ENCODE measurements around the gene ZFC3H1. TPM values are rescaled to one million over a fixed set of nuclear protein-coding genes. Genes with fewer than 3 reads are reported as not detected.

Gene ZFC3H1
- total and polyA plus RNA-seq, 2 of the 8 experiments (the other 6 are each of a cell fraction or from before 2014, with no cell fraction given), result 20.0 to 32.4 TPM

DNA sequence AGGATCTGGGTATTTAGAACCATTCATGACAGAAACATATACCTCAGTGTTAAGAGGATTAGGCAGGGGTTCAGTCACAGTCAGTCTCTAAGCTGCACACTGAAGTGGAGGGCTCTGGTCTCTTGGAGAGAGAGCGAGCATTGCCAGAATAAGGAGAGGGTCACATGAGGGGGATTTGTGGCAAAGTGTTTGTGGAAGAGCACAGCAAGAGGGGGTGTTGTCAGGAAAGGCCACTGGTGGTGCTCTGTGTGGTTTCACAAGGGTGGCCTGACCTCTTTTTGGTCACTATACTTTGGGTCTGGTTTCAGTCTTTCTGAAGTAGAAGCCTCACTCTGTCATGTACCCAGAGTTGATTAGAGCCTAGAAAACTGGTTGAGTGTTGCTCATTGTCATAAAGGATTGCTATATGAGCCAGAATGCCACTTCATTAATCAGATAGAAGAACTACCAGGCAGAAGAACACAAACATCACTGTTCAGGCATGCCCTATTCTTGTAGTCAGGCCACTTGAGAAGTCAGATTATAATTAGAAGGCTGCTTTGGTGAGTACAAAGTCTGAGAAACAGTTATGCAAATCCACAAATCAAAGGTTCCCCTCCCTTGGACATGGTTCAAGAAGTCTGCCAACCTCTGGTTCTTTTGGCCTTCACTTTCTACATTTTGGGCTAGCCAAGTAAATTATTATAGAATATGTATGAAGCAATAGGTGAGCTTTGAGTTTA, 30.6 kb upstream of the ZFC3H1 start:
- H3K4me2 ChIP-seq (ENCODE audit: insufficient read depth in 1 of 2, low read depth in 2 of 2, low read length in 2 of 2), result no peak overlapping the region
- no peak for FAIRE-seq
- no peak overlapping the region for H2AFZ ChIP-seq (ENCODE audit: low read length)
- no peak overlapping the region for H3K56ac ChIP-seq (replicated peaks; ENCODE audit: insufficient read length, low read depth, low read length)
- H3K79me1 ChIP-seq (ENCODE audit: low read depth, low read length), result no peaks in the 10 kb centered on the region
- H3K14ac ChIP-seq (ENCODE audit: insufficient read length), result no peak overlapping the region
- POLR2A ChIA-PET (ENCODE audit: partially characterized antibody), result interaction anchor here (2.7 kb wide), 1 partner anchor 8 kb away, joined by 8 read pairs; the partner anchor contains the start of gene TMEM19
- no peak overlapping the region for H3K4ac ChIP-seq (replicated peaks; ENCODE audit: insufficient read length, low read depth, low read length)
- no peak overlapping the region for H2BK12ac ChIP-seq (ENCODE audit: low read depth, low read length)
- no peak overlapping the region for H4K8ac ChIP-seq (ENCODE audit: extremely low read depth, insufficient read depth, low read length)
- H3K18ac ChIP-seq (ENCODE audit: extremely low read depth, low read length), result no peak overlapping the region
- H4K5ac ChIP-seq (ENCODE audit: insufficient read length, low read depth, low read length), result no peak overlapping the region
- no peak overlapping the region for H2BK20ac ChIP-seq (ENCODE audit: low read length)
- H3K9me3 ChIP-seq (ENCODE audit: insufficient read depth in 2 of 2, low read depth in 1 of 2, low read length in 1 of 2), result no peaks in the 10 kb centered on the region
- H2AK5ac ChIP-seq (ENCODE audit: low read depth, low read length), result no peak overlapping the region
- WGBS, 2 experiments (ENCODE audit: extremely low coverage in 1 of 2, insufficient coverage in 1 of 2, insufficient read length in 1 of 2, insufficient replicate concordance in 2 of 2, low coverage in 1 of 2, low lambda C conversion rate in 2 of 2, missing lambda C conversion rate in 1 of 2), result 100% methylated on average over 1 of the region's 1 CpG; no CpG with 5 or more reads in 1 of the 2 experiments
- TF ChIP-seq, protein P1, sequence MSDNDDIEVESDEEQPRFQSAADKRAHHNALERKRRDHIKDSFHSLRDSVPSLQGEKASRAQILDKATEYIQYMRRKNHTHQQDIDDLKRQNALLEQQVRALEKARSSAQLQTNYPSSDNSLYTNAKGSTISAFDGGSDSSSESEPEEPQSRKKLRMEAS (IDR thresholded peaks at IDR 0.05), result no peak
- TF ChIP-seq EP300 (IDR thresholded peaks at IDR 0.05; ENCODE audit: borderline replicate concordance in 1 of 2, low read depth in 2 of 2, low read length in 2 of 2) (no peak), EZH2 (IDR thresholded peaks at IDR 0.05; ENCODE audit: low read depth, low read length, severe bottlenecking) (no peak), JUN (IDR thresholded peaks at IDR 0.05; ENCODE audit: low read depth, low read length) (no peak), POLR2A (IDR thresholded peaks at IDR 0.05; ENCODE audit: control extremely low read depth in 1 of 2, low read depth in 2 of 2, low read length in 2 of 2) (no peak), SIRT6 (IDR thresholded peaks at IDR 0.05; ENCODE audit: low read length) (no peak), POLR2AphosphoS5 (IDR thresholded peaks at IDR 0.05; ENCODE audit: low read depth, low read length) (no peak), SP2 (IDR thresholded peaks at IDR 0.05; ENCODE audit: low read length) (no peak)
- TF ChIP-seq, protein P2, sequence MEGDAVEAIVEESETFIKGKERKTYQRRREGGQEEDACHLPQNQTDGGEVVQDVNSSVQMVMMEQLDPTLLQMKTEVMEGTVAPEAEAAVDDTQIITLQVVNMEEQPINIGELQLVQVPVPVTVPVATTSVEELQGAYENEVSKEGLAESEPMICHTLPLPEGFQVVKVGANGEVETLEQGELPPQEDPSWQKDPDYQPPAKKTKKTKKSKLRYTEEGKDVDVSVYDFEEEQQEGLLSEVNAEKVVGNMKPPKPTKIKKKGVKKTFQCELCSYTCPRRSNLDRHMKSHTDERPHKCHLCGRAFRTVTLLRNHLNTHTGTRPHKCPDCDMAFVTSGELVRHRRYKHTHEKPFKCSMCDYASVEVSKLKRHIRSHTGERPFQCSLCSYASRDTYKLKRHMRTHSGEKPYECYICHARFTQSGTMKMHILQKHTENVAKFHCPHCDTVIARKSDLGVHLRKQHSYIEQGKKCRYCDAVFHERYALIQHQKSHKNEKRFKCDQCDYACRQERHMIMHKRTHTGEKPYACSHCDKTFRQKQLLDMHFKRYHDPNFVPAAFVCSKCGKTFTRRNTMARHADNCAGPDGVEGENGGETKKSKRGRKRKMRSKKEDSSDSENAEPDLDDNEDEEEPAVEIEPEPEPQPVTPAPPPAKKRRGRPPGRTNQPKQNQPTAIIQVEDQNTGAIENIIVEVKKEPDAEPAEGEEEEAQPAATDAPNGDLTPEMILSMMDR (IDR thresholded peaks at IDR 0.05; ENCODE audit: control extremely low read depth in 1 of 3, insufficient read depth in 1 of 3, low read depth in 1 of 3, low read length in 3 of 3), result no peak
- H3K36me3 ChIP-seq (ENCODE audit: control insufficient read depth in 2 of 4, insufficient read depth in 4 of 4, low read length in 3 of 4), result peaks cover 0 to 9% (median 3%) of the 10 kb centered on the region in 4 experiments; a peak in 2 of 8 replicates
- H4K91ac ChIP-seq (replicated peaks; ENCODE audit: insufficient read length, low read length), result no peak overlapping the region
- no peaks in the 10 kb centered on the region for H3K4me1 ChIP-seq (replicated peaks in 1 of 4; ENCODE audit: control insufficient read depth in 3 of 4, insufficient read depth in 4 of 4, low read length in 3 of 4)
- H3K27ac ChIP-seq (ENCODE audit: low read depth, low read length), result no peak overlapping the region
- DNase-seq (ENCODE audit: low read depth in 1 of 2, low spot score in 2 of 2), result no peak
- no peak overlapping the region for H3K4me3 ChIP-seq (ENCODE audit: extremely low read depth in 1 of 4, insufficient read depth in 2 of 4, low read depth in 3 of 4, low read length in 4 of 4)
- no peak overlapping the region for H2BK120ac ChIP-seq (replicated peaks; ENCODE audit: low read depth, low read length)
- no peak overlapping the region for H2BK5ac ChIP-seq (ENCODE audit: low read depth, low read length)
- H3K23ac ChIP-seq (ENCODE audit: insufficient read length), result no peak overlapping the region
- CTCF ChIA-PET (ENCODE audit: partially characterized antibody), result interaction anchor here (1.3 kb wide), 1 partner anchor 16 kb away, joined by 3 read pairs; no protein-coding TSS in a partner anchor
- H3K79me2 ChIP-seq (ENCODE audit: control insufficient read depth in 1 of 2, insufficient read depth in 2 of 2, low read length in 2 of 2), result no peaks in the 10 kb centered on the region
- H2BK15ac ChIP-seq (ENCODE audit: low read length), result no peak overlapping the region
- no peaks in the 10 kb centered on the region for H3K23me2 ChIP-seq (ENCODE audit: low read depth, low read length)
- peaks cover 0 to 2% of the 10 kb centered on the region in 2 experiments for H4K20me1 ChIP-seq (replicated peaks in 1 of 2; ENCODE audit: control insufficient read depth in 1 of 2, insufficient read depth in 2 of 2, low read length in 2 of 2)
- no peaks in the 10 kb centered on the region for H3K27me3 ChIP-seq (replicated peaks in 1 of 4; ENCODE audit: control insufficient read depth in 3 of 4, extremely low read depth in 1 of 4, insufficient read depth in 3 of 4, low read length in 3 of 4)
- H3K9ac ChIP-seq (replicated peaks in 1 of 4; ENCODE audit: extremely low read depth in 1 of 4, low read depth in 3 of 4, low read length in 3 of 4), result no peak overlapping the region

All from H1 (cell line).